GM12892 (cell line): ENCODE measurements around the gene MYO5A.
A peak's percentile ranks its signal among the peaks of the same experiment; 100 is the strongest.
"Not testable (repeated sequence)": the region's sequence is repeated elsewhere in the genome, so short reads cannot be mapped to it uniquely, and the experiment has no call there.

Experiments
- DNase-seq: peaks from one replicate; pipeline ENCODE4 v3.0.0; 2011; ENCODE audit not compliant: insufficient read length
- FAIRE-seq: peaks from 2 replicates; lab custom pipeline; 2011; peaks lifted over from hg19 to GRCh38; lab: Jason Lieb, UNC
- POLR2A ChIP-seq: IDR thresholded peaks from 2 replicates; pipeline ENCODE4 v1.6.1; 2011; ENCODE audit warnings: low read depth, low read length, control low read depth
- POLR2AphosphoS5 ChIP-seq: IDR thresholded peaks from 2 replicates; pipeline ENCODE4 v1.6.1; 2011; ENCODE audit warnings: low read depth, low read length, control low read depth
- TAF1 ChIP-seq: IDR thresholded peaks from 2 replicates; pipeline ENCODE4 v1.6.1; 2011; ENCODE audit warnings: low read depth, mild to moderate bottlenecking, control low read depth, low read length, borderline replicate concordance

Gene MYO5A

DNA sequence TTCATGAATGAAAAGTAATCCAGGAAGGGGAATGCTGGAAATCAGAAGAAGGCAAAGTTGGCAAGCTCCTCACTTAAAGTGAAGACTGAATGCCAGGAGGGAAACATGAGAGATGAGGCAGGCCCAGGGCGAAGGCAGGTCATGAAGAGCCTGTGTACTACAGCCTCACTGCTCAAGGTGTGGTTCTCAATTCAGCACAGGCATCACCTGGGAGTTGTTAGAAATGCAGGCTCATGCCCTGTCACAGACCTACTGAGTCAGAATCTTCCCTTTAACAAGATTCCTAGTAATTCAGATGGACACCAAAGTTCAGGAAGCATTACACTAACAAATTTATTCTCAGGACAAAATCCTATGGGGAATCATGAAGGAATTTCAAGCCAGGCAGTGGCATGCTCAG, 14.2 kb downstream of the MYO5A start:
- DNase-seq, result no peak
- no peak for FAIRE-seq
- TF ChIP-seq TAF1 (no peak), POLR2A (no peak), POLR2AphosphoS5 (no peak)

DNA sequence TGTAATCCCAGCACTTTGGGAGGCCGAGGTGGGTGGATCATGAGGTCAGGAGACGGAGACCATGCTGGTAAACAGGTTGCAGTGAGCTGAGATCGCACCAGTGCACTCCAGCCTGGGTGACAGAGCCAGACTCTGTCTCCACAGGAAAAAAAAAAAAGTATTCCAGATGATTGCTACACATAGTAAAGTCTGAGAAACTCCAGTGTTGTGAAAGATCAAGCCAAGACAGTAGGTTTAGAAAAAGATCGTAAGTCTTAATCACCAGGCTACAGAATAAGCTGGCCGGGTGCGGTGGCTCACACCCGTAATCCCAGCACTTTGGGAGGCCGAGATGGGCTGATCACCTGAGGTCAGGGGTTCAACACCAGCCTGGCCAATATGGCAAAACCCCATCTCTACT, 15.8 kb downstream of the MYO5A start:
- not testable (repeated sequence) for FAIRE-seq, DNase-seq

DNA sequence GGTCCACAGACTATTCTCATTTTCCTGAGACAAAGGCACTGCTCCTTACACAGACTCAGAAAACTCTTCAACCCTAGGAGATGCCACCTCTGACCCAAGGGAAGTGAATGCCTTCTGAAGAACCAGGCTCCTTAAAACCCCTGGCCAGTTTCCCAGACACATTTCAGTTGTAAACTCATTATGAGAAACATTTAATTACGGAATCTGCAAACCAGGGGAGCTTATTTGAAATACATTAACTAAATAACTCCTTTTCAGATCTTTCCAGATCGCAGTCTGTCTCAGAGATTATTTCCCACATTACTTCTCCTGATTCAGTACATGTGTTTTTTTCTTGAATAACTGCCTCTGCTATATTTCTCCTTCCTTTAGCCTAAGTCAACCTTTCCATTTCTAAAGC, 17.6 kb downstream of the MYO5A start:
- FAIRE-seq, result no peak
- DNase-seq, result no peak

DNA sequence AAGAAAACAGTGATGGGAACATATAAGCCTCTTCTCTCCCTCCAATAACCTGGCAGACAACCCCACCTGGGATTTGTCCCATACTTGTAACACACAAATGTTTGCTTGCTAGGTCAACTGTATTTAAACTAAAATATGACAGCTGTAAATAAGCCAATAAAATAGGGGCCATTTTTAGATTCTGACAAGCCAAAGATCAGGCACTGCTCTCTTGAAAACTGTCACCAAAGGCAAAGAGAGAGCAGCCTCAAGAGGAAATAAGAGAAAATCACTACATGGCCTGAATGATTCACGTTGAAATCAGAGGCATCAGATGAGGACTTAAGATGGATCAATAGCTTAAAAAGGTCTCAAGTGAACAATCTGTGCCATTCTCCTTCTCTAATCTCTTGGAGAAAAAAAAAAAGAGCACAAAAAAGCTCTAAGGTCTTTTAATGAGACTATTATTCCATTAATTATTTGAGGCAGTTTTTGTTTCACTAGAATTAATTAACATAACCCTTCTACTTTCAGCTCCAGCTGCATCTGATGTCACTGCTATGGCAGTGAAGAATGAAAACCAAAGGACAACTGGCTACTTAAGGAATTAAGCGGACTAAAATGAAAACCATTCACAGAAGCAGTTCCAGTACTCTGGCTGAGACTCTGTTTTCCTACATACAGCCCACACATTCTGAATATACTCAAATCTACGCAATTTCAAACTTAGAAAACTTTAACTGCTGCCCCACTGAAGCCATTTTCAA, 19.0 kb downstream of the MYO5A start:
- FAIRE-seq (no peak), DNase-seq (no peak)
- TF ChIP-seq POLR2AphosphoS5 (no peak), TAF1 (no peak), POLR2A (no peak)

More for the DNA sequence above, 17.6 kb downstream of the MYO5A start:
- no peak for TF ChIP-seq POLR2AphosphoS5
- TF ChIP-seq POLR2A, result no peak

DNA sequence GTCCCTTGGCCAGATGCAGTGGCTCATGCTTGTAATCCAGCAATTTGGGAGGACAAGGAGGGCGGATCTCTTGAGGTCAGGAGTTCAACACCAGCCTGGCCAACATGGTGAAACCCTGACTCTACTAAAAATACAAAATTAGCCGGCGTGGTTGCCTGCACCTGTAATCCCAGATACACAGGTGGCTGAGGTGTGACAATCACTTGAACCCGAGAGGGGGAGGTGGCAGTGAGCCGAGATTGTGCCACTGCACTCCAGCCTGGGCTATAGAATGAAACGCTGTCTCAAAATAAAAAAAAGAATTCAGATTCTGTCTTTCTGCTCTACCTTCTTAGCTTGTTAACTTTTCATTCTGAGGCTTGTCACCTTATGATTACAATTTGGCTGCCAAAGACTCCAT, 22.1 kb downstream of the MYO5A start:
- FAIRE-seq (no peak), DNase-seq (no peak)
- TF ChIP-seq POLR2A (no peak), TAF1 (no peak), POLR2AphosphoS5 (no peak)

DNA sequence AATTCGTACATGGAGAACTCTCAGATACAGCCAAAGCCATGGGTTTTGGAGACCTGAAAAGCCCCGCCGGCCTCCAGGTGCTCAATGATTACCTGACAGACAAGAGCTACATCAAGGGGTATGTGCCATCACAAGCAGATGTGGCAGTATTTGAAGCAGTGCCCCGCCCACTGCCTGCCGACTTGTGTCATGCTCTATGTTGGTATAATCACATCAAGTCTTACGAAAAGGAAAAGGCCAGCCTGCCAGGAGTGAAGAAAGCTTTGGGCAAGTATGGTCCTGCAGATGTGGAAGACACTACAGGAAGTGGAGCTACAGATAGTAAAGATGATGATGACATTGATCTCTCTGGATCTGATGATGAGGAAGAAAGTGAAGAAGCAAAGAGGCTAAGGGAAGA, 23.5 kb downstream of the MYO5A start:
- FAIRE-seq, result no peak
- no peak for DNase-seq
- TF ChIP-seq POLR2A (no peak), POLR2AphosphoS5 (no peak), TAF1 (no peak)

DNA sequence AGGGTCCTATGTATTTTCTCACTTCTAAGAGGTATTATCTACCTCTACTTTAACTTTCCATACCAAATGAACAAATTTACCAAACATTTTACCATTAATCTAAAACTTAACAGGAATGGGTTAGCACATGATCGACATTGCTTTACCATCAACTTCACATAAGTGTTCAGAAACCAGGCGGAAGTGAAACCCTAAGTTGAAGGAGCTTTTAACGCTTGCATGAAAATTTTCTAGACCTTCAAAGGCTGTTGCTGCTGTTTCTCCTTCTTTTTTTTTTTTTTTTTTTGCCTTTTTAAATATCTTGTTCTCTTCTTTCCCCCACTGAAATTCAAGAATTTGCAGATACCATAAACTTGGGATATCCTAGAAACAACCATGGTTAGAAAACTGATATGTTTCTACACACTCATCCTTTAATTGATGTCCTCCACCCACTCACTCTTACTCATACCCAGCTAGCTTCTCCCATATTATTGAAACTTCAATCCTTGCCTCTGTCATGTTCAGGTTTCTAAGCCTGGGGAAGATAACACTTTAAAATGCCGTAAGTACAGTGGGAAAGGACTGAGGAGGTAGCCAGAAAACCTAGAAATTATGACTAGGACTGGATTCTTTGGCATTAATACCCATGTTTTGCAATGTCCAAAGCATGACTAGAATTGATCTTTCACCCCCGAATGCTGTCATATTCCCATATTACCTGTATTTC, 24.7 kb downstream of the MYO5A start:
- peak; percentile 73 for FAIRE-seq
- no peak for TF ChIP-seq TAF1
- no peak for TF ChIP-seq POLR2A
- TF ChIP-seq POLR2AphosphoS5, result no peak
- DNase-seq, result no peak

DNA sequence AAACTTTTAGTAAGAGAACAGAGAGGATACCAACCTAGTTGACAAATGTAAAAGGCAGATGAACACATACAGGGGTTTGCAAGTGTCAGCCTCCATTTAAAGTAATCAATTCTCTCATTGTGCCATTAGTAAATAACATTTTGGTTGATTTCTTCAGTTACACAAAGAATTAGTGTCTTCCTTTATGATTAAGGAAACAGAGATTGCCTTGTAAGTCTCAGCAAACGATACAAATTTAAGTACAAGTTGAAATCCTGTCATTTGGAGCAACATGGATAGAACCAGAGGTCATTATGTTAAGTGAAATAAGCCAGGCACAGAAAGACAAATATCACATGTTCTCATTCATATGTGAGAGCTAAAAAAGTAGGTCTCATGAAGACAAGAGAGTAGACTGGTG, 26.1 kb downstream of the MYO5A start:
- DNase-seq, result no peak
- TF ChIP-seq POLR2A (no peak), POLR2AphosphoS5 (no peak), TAF1 (no peak)
- no peak for FAIRE-seq

DNA sequence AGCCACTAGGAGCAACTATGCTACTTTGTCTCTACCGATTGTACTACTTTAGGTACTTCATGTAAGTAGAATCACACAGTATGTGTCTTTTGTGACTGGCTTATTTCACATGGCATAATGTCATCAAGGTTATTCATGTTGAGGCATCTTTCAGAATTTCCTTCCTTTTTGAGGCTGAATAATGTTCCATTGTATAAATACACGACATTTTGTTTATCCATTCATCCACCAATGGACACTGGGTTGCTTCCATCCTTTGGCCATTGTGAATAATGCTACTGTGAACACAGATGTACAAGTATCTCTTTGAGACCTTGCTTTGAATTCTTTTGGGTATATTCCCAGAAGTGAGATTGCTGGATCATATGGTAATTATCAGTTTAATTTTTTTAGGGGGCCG, 29.2 kb downstream of the MYO5A start:
- TF ChIP-seq POLR2AphosphoS5, result no peak
- TF ChIP-seq POLR2A, result no peak
- TF ChIP-seq TAF1, result no peak
- no peak for DNase-seq
- FAIRE-seq, result peak; percentile 9

DNA sequence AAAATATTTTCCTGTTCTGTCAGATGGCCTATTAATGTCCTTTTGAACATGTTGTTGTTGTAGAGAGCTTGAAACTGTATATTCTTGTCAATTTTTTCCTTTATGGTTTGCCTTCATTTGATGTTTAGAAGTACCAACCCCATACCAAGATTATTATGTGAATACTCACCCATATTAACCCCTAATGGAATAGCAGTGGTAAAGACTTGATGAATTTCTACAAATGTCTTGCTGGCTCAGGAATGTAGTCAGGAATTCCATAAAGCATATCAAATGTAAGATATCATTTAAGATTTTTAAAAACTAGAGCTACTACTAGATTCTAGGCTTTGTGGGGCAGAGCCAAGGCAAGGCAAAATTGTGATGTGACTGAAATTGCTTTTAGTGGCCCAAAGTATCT, 30.0 kb downstream of the MYO5A start:
- TF ChIP-seq TAF1, result no peak
- TF ChIP-seq POLR2AphosphoS5, result no peak
- TF ChIP-seq POLR2A, result no peak
- FAIRE-seq (no peak), DNase-seq (no peak)

DNA sequence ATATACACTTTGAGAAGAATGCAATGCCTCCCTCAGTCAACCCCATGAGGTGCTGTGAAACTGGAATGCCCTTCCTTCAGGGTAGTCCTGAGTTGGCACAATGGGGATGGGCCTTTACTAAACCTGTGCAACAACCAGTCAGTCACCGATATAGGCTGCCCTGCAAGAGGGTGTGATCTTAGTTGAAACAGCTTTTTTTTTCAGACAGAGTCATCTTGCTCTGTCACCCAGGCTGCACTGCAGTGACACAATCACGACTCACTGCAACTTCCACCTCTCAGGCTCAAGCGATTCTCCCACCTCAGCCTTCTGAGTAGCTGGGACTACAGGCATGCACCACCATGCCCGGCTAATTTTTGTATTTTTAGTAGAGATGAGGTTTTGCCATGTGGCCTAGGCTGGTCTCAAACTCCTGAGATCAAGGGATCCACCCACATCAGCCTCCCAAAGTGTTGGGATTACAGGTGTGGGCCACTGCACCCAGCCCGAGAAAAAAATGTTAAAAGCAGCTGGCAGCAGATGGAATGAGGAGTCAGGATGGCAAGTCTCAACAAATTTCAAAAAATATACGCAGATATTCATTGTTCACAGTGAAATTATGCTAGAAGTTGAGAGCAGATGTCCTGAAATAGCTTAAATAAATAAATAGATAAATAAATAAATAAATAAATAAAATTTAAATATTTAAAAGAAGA, 31.8 kb downstream of the MYO5A start:
- TF ChIP-seq POLR2AphosphoS5 (no peak), POLR2A (no peak), TAF1 (no peak)
- no peak for DNase-seq
- no peak for FAIRE-seq
